Measurements from ENCODE around the gene GNAS.
"Not testable (repeated sequence)": the region's sequence is repeated elsewhere in the genome, so short reads cannot be mapped to it uniquely, and the experiment has no call there.

Gene GNAS

GRCh38 chr20:58828804-58829203, 23.7 kb upstream of the GNAS start:
- not testable (repeated sequence) for DNase-seq

GRCh38 chr20:58829531-58829941, 23.0 kb upstream of the GNAS start:
- DNase-seq = no peak

- DNase-seq = no peak
Measured at GRCh38 chr20:58832457-58832856, 20.1 kb upstream of the GNAS start.

GRCh38 chr20:58833921-58834320, 18.6 kb upstream of the GNAS start:
- no peak for DNase-seq

- DNase-seq = no peak
Measured at GRCh38 chr20:58835231-58835630, 17.3 kb upstream of the GNAS start.

- DNase-seq = no peak
Measured at GRCh38 chr20:58836616-58837204, 15.8 kb upstream of the GNAS start.

- DNase-seq = no peak
Measured at GRCh38 chr20:58837717-58838116, 14.8 kb upstream of the GNAS start.

- no peak for DNase-seq
Measured at GRCh38 chr20:58838174-58838573, 14.3 kb upstream of the GNAS start.

- DNase-seq = no peak
Measured at GRCh38 chr20:58839474-58839874, 13.0 kb upstream of the GNAS start.

GRCh38 chr20:58839991-58840747, 12.3 kb upstream of the GNAS start:
- DNase-seq = no peak

GRCh38 chr20:58840816-58841538, 11.5 kb upstream of the GNAS start:
- no peak for DNase-seq

GRCh38 chr20:58841539-58842264, 10.8 kb upstream of the GNAS start:
- DNase-seq = no peak

GRCh38 chr20:58842276-58842675, 10.2 kb upstream of the GNAS start:
- DNase-seq = no peak

- DNase-seq = no peak
Measured at GRCh38 chr20:58843128-58843556, 9.4 kb upstream of the GNAS start.

GRCh38 chr20:58845706-58846105, 6.8 kb upstream of the GNAS start:
- no peak for DNase-seq

GRCh38 chr20:58847463-58847862, 5.1 kb upstream of the GNAS start:
- DNase-seq = no peak

GRCh38 chr20:58850693-58851174, 1.8 kb upstream of the GNAS start, which contains the start of gene GNAS-AS1:
Gene GNAS-AS1 (minus strand): TSS chr20:58850902.
- DNase-seq = peak; percentile 93 to 97

- peak; percentile 13 to 37 for DNase-seq
Measured at GRCh38 chr20:58851221-58851968, 1.1 kb upstream of the GNAS start.

GRCh38 chr20:58851969-58852458, 502 bp upstream of the GNAS start:
- DNase-seq = no peak

GRCh38 chr20:58853466-58853865, 950 bp downstream of the GNAS start:
- no peak for DNase-seq

- DNase-seq = no peak
Measured at GRCh38 chr20:58853976-58854637, 1.6 kb downstream of the GNAS start.
